HepG2 (cell line): Measurements from ENCODE around the gene FITM1. TPM values are rescaled to one million over a fixed set of nuclear protein-coding genes. Genes with fewer than 3 reads are reported as not detected.

Experiments
- ATAC-seq: fragments of 200-7000 bp; cut with Tn5 transposase; 3 replicates; pipeline ENCODE4 v1.9.1; 2020; ENCODE audit warnings: mild to moderate bottlenecking, moderate library complexity
- BruUV-seq: library from RNA; stranded (reverse); fragments of 400-500 nt; replicated peaks from 2 replicates; lab custom pipeline; 2021; lab: Mats Ljungman, UMichigan
- CTCF ChIA-PET: fragments of 300-600 bp; formaldehyde crosslinking; extraction: SDS; loops from one replicate; lab custom pipeline; 2021; ENCODE audit warnings: low total read pairs, inconsistent platforms, low intra/inter-chr PET ratio; lab: Yijun Ruan, JAX
- POLR2A ChIA-PET: fragments of 350-600 bp; sonication (Branson Sonifier 250); formaldehyde crosslinking; loops from one replicate; lab custom pipeline; 2020; ENCODE audit warnings: antibody characterized with exemption, inconsistent platforms; lab: Yijun Ruan, JAX
- DNase-seq: peaks from one replicate; pipeline ENCODE4 v3.0.0-alpha.2; 2015; ENCODE audit warnings: low spot score
- FAIRE-seq: peaks from 3 replicates; lab custom pipeline; 2011; peaks lifted over from hg19 to GRCh38; lab: Jason Lieb, UNC
- H2AFZ ChIP-seq: one replicate; pipeline ENCODE4 v1.6.1; 2011; ENCODE audit warnings: low read length, inconsistent platforms
- H3K27ac ChIP-seq: fragments of 300-600 bp; 3 replicates; pipeline ENCODE4 v1.8.0; 2011; ENCODE audit warnings: mixed run types, mild to moderate bottlenecking, mixed read lengths, low read length, inconsistent platforms; ENCODE audit not compliant: insufficient read depth; ENCODE audit errors: extremely low read length
- H3K27me3 ChIP-seq, 2 experiments: fragments of 200-600 bp in 1 of 2; 2 replicates in 1 of 2; 3 replicates in 1 of 2; pipeline versions ENCODE4 v1.6.0 to v1.8.0; 2011; ENCODE audit warnings: low read length in 2 of 2, mild to moderate bottlenecking in 2 of 2, moderate library complexity in 2 of 2, inconsistent platforms in 1 of 2; ENCODE audit not compliant: insufficient read depth in 2 of 2, control insufficient read depth in 1 of 2
- H3K36me3 ChIP-seq, 2 experiments: fragments of 200-600 bp in 1 of 2; replicated peaks in 1 of 2; 2 replicates in 1 of 2; 3 replicates in 1 of 2; pipeline versions ENCODE4 v1.5.1 to v1.8.0; 2011; ENCODE audit warnings: low read length in 2 of 2, inconsistent platforms in 1 of 2; ENCODE audit not compliant: insufficient read depth in 2 of 2, control insufficient read depth in 1 of 2
- H3K4me1 ChIP-seq: 2 replicates; pipeline ENCODE4 v1.5.1; 2012; ENCODE audit warnings: low read length, inconsistent platforms; ENCODE audit not compliant: insufficient read depth
- H3K4me2 ChIP-seq: 2 replicates; pipeline ENCODE4 v1.6.0; 2011; ENCODE audit warnings: low read depth, low read length, inconsistent platforms
- H3K4me3 ChIP-seq, 3 experiments: fragments of 200-600 bp in 1 of 3; sonication (generic), shearing (Covaris generic) in 1 of 3; replicated peaks in 1 of 3; 2 replicates each; pipeline ENCODE4 v1.5.1; 2011 to 2016; ENCODE audit warnings: low read length in 3 of 3, inconsistent platforms in 2 of 3, low read depth in 2 of 3, mild to moderate bottlenecking in 2 of 3, control low read depth in 1 of 3, mixed read lengths in 1 of 3; ENCODE audit not compliant: insufficient read depth in 1 of 3
- H3K79me2 ChIP-seq: one replicate; pipeline ENCODE4 v1.6.1; 2011; ENCODE audit warnings: low read length, inconsistent platforms; ENCODE audit not compliant: insufficient read depth
- H3K9ac ChIP-seq: 2 replicates; pipeline ENCODE4 v1.6.0; 2011; ENCODE audit warnings: mild to moderate bottlenecking, low read depth, low read length, inconsistent platforms; ENCODE audit not compliant: insufficient read depth
- H3K9me3 ChIP-seq: 2 replicates; pipeline ENCODE4 v1.5.1; 2012; ENCODE audit warnings: mild to moderate bottlenecking, low read length
- H4K20me1 ChIP-seq: 2 replicates; pipeline ENCODE4 v1.6.0; 2011; ENCODE audit warnings: inconsistent platforms, mild to moderate bottlenecking, low read length, moderate library complexity; ENCODE audit not compliant: insufficient read depth
- HMGA1 ChIP-seq: sonication (generic); formaldehyde crosslinking; conservative IDR thresholded peaks from 2 replicates; pipeline ENCODE4 v1.4.0; 2020; ENCODE audit warnings: missing genetic modification reagents
- MLLT10 ChIP-seq: sonication (generic); formaldehyde crosslinking; IDR thresholded peaks from 2 replicates; pipeline ENCODE4 v1.4.0; 2020; ENCODE audit warnings: missing genetic modification reagents
- NRL ChIP-seq: sonication (generic); formaldehyde crosslinking; IDR thresholded peaks from 2 replicates; pipeline ENCODE4 v1.5.0; 2020; ENCODE audit warnings: missing genetic modification reagents, mild to moderate bottlenecking, moderate library complexity, borderline replicate concordance
- STAT6 ChIP-seq: sonication (generic); formaldehyde crosslinking; IDR thresholded peaks from 2 replicates; pipeline ENCODE4 v1.4.0; 2020; ENCODE audit warnings: missing genetic modification reagents, mild to moderate bottlenecking, borderline replicate concordance
- TOE1 ChIP-seq: sonication (generic); formaldehyde crosslinking; IDR thresholded peaks from 2 replicates; pipeline ENCODE4 v1.4.0; 2020; ENCODE audit warnings: mild to moderate bottlenecking, missing genetic modification reagents
- WIZ ChIP-seq: sonication (generic); formaldehyde crosslinking; IDR thresholded peaks from 2 replicates; pipeline ENCODE4 v1.5.1; 2020; ENCODE audit warnings: mild to moderate bottlenecking, missing genetic modification reagents
- ZNF225 ChIP-seq: sonication (generic); formaldehyde crosslinking; IDR thresholded peaks from 2 replicates; pipeline ENCODE4 v1.4.0; 2020; ENCODE audit warnings: mild to moderate bottlenecking, missing genetic modification reagents
- ZNF687 ChIP-seq: sonication (generic); formaldehyde crosslinking; IDR thresholded peaks from 2 replicates; pipeline ENCODE4 v1.5.1; 2020; ENCODE audit warnings: mild to moderate bottlenecking, missing genetic modification reagents, moderate library complexity
- ZNF879 ChIP-seq: sonication (generic); formaldehyde crosslinking; IDR thresholded peaks from 2 replicates; pipeline ENCODE4 v1.8.1; 2023; ENCODE audit warnings: missing genetic modification reagents
- ZNF891 ChIP-seq: sonication (generic); formaldehyde crosslinking; IDR thresholded peaks from 2 replicates; pipeline ENCODE4 v1.5.0; 2020; ENCODE audit warnings: mild to moderate bottlenecking, missing genetic modification reagents
- ZSCAN20 ChIP-seq: sonication (generic); formaldehyde crosslinking; IDR thresholded peaks from 2 replicates; pipeline ENCODE4 v1.4.0; 2020; ENCODE audit warnings: missing genetic modification reagents, mild to moderate bottlenecking, borderline replicate concordance
- WGBS: methylation state at CpG from one replicate; pipeline ENCODE4 v1.1.6; 2017; ENCODE audit warnings: low lambda C conversion rate; 5-methylcytosine and 5-hydroxymethylcytosine counted together
- in situ Hi-C: cut with HindIII; loops from 2 replicates; pipeline ENCODE4 v1.10.0; 2017; ENCODE audit warnings: low pct_unique_long_range_greater_than_20kb; ENCODE audit not compliant: extremely low pct_ligation_motif_present
- intact Hi-C: fragments of 100-400 bp; cut with micrococcal nuclease; formaldehyde crosslinking; loops from one replicate; pipeline ENCODE4 v1.10.0; 2022; ENCODE audit not compliant: unreplicated experiment
- polyA plus RNA-seq, 8 experiments: library from polyadenylated mRNA; depleted of rRNA in 3 of 8; stranded (reverse) in 7 of 8; unstranded in 1 of 8; fragments of >200 nt; fragmentation: Illumina TruSeq in 4 of 8; extraction: Trizol in 4 of 8; gene quantifications; 2 replicates each; pipeline versions ENCODE4 v1.2.1 to v1.2.3, GENCODE V29; 2011 to 2016; ENCODE audit warnings: low read depth in 4 of 8, missing spikeins in 1 of 8, mixed read lengths in 1 of 8; ENCODE audit not compliant: insufficient read depth in 1 of 8
- total RNA-seq, 5 experiments: library from RNA; depleted of rRNA; stranded (reverse); fragments of >200 nt; fragmentation: Illumina TruSeq; extraction: Trizol; gene quantifications; 2 replicates each; pipeline ENCODE4 v1.2.3, GENCODE V29; 2016; ENCODE audit warnings: low read depth in 1 of 5
- TF ChIP-seq, protein P1 (sequence below): sonication (generic); formaldehyde crosslinking; IDR thresholded peaks from 2 replicates; pipeline ENCODE4 v1.5.0; 2020; ENCODE audit warnings: missing genetic modification reagents, mild to moderate bottlenecking, borderline replicate concordance
- TF ChIP-seq, protein P2 (sequence below): sonication (generic); formaldehyde crosslinking; IDR thresholded peaks from 2 replicates; pipeline ENCODE4 v1.8.1; 2023; ENCODE audit warnings: mild to moderate bottlenecking, missing genetic modification reagents

The FITM1 gene
- total and polyA plus RNA-seq, 2 of the 13 experiments (the other 11 are each of a cell fraction or from before 2014, with no cell fraction given): 2.7 to 5.8 TPM

- H3K4me1 ChIP-seq: peaks cover 31% of the 10 kb centered on the region
- CTCF ChIA-PET: no interaction called here
- no peak for FAIRE-seq
- in situ Hi-C loops (loop anchor here (25.0 kb wide), 1 partner anchor 1530 kb away; the partner anchor contains the start of genes ABHD4 and DAD1), intact Hi-C loops (loop anchor here (10.0 kb wide), 2 partner anchors 812 to 1022 kb away; partner anchors contain the start of genes ACIN1, BCL2L2, C14orf119 and PPP1R3E)
- TF ChIP-seq MLLT10 (CRISPR knock-in tag) (no peak), ZNF225 (CRISPR knock-in tag) (0 out of 2 replicates have a peak, but pooled peaks have one; percentile 36), ZSCAN20 (CRISPR knock-in tag) (no peak), TOE1 (CRISPR knock-in tag) (no peak), STAT6 (CRISPR knock-in tag) (no peak), ZNF687 (CRISPR knock-in tag) (0 out of 2 replicates have a peak, but pooled peaks have one; percentile 18), NRL (CRISPR knock-in tag) (0 out of 2 replicates have a peak, but pooled peaks have one; percentile 36), ZNF879 (CRISPR knock-in tag) (0 out of 2 replicates have a peak, but pooled peaks have one; percentile 32), WIZ (0 out of 2 replicates have a peak, but pooled peaks have one; percentile 15), HMGA1 (CRISPR knock-in tag) (no peak), ZNF891 (CRISPR knock-in tag) (peak; percentile 33; the same call in 1 of the 2 replicates)
- TF ChIP-seq, protein P1, sequence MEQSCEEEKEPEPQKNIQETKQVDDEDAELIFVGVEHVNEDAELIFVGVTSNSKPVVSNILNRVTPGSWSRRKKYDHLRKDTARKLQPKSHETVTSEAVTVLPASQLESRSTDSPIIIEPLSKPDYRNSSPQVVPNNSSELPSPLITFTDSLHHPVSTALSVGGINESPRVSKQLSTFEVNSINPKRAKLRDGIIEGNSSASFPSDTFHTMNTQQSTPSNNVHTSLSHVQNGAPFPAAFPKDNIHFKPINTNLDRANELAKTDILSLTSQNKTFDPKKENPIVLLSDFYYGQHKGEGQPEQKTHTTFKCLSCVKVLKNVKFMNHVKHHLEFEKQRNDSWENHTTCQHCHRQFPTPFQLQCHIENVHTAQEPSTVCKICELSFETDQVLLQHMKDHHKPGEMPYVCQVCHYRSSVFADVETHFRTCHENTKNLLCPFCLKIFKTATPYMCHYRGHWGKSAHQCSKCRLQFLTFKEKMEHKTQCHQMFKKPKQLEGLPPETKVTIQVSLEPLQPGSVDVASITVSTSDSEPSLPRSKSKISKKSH (CRISPR knock-in tag): peak; percentile 71; the same call in 1 of the 2 replicates
- TF ChIP-seq, protein P2, sequence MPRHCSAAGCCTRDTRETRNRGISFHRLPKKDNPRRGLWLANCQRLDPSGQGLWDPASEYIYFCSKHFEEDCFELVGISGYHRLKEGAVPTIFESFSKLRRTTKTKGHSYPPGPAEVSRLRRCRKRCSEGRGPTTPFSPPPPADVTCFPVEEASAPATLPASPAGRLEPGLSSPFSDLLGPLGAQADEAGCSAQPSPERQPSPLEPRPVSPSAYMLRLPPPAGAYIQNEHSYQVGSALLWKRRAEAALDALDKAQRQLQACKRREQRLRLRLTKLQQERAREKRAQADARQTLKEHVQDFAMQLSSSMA (CRISPR knock-in tag): peak; percentile 48; the same call in 1 of the 2 replicates
- H3K9me3 ChIP-seq: no peaks in the 10 kb centered on the region
- peaks cover 47 to 55% of the 10 kb centered on the region in 2 experiments for H3K36me3 ChIP-seq
- H2AFZ ChIP-seq: no peak overlapping the region
- H3K27me3 ChIP-seq: no peaks in the 10 kb centered on the region; a peak in 1 of 5 replicates
- no peak for DNase-seq
- whole genome bisulfite sequencing: 96% methylated on average over 6 of the region's 6 CpGs
- no peak overlapping the region for H3K27ac ChIP-seq
- H3K9ac ChIP-seq: peak overlapping the region; percentile 99; the same call in 1 of the 2 replicates
- 0 out of 2 replicates have a peak overlapping the region, but pooled peaks have one; percentile 92 for H3K4me2 ChIP-seq
- POLR2A ChIA-PET: interaction anchor here (1.0 to 15.5 kb wide), 5 partner anchors 14 to 59 kb away, joined by 3 to 977 read pairs (median 279); partner anchors contain the start of genes EMC9, FITM1, PCK2 and PSME1
- H4K20me1 ChIP-seq: no peaks in the 10 kb centered on the region
- BruUV-seq: no TSS peak
- peaks cover 33% of the 10 kb centered on the region for H3K79me2 ChIP-seq
- no peak for ATAC-seq
- no peak overlapping the region for H3K4me3 ChIP-seq
These were observed 13.3 kb upstream of the FITM1 start for GRCh38 chr14:24117179-24117578.
